GM19463 (cell line): ENCODE measurements around the gene RASA4B.
"Not testable (repeated sequence)": the region's sequence is repeated elsewhere in the genome, so short reads cannot be mapped to it uniquely, and the experiment has no call there.

Experiments used
- ATAC-seq: cut with Tn5 transposase; IDR thresholded peaks from one replicate; pipeline ENCODE4 v1.9.1; 2021; ENCODE audit warnings: mild to moderate bottlenecking, moderate library complexity; ENCODE audit not compliant: unreplicated experiment

Gene RASA4B

DNA sequence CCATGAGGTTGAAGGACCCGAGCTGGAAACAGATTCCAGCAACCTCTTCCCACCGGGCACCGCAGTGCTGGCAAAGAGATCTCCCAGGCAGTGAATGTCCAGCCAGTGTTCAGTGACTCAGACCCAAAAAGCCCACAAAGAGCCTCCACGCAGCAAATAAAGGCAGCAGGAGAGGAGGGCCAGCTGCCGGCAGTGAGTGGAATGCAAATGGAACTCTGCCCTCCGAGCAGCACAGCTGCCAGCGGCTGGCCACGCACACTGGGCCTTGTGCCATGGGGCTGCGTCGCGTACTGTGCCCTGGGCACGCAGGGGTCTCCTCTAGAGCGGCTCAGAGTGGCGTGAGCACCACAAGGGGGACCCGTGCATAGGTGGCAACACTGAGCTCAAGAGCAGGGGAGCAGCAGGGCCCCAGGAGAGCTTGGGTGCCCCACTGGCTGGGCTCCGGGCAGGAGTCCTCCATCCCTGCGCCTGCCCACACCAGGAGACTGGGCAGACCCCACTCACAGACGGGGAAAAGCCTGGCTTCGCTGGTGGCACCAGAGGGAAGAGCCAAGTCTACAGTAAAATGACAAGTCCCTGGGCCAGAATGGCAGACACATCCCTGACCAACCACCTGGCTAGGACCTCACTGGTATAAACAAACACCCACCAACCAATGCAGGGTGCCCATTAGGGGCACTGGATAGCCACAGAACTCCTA is 42.7 kb downstream of the RASA4B start:
- ATAC-seq: not testable (repeated sequence)

DNA sequence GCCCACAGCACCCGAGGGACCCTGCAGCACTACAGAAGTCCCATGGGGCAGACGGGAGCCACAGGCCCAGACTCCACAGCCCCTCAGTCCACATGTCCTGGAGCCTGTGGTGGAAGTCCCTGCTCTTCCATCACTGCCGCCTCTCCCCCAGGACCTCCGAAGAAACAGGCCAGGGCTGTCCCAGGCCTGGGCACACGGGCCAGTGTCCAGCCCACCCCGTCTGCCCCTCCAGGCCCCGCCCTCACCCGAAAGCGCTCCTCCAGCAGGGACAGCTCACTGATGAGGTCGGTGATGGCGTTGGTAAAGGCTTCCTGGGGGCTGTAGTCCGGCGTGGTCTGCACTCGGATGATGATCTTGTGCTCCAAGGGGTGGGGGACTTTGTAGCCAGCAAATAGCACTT is 43.5 kb downstream of the RASA4B start:
- not testable (repeated sequence) for ATAC-seq

DNA sequence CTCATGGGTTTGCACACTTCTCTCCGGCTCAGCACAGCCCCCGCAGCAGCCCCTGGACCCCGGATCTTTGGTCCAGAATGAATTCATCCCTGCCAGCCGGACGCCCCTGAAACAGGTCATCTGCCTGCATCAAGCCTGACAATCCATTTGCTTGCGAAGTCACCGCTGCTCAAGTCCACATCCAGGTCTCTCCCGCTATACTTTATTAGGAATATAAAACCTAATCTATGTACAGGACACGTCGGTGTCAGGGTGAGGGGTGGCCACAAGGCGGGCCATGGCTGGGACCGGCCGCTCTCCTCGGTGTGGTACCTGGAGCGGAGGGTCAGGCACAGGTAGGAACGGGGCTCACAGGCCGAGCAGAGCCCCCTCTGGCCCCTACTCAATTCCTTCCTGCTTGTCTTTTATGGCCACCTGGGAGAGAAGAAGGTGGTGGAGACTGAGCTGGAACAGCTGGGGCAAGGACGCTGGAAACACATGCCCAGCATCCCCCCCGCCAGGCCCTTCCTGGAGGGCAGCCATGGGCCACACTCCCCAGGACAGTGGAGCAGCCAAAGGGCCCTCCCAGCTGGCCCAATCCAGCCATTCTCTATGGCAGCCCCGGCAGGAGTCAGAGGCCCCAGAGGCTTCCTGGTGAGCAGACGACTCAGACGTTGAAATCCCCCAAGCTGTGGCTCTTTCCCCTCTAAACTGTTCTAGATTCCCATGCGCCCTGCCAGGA is 44.1 kb downstream of the RASA4B start:
- no peak for ATAC-seq

DNA sequence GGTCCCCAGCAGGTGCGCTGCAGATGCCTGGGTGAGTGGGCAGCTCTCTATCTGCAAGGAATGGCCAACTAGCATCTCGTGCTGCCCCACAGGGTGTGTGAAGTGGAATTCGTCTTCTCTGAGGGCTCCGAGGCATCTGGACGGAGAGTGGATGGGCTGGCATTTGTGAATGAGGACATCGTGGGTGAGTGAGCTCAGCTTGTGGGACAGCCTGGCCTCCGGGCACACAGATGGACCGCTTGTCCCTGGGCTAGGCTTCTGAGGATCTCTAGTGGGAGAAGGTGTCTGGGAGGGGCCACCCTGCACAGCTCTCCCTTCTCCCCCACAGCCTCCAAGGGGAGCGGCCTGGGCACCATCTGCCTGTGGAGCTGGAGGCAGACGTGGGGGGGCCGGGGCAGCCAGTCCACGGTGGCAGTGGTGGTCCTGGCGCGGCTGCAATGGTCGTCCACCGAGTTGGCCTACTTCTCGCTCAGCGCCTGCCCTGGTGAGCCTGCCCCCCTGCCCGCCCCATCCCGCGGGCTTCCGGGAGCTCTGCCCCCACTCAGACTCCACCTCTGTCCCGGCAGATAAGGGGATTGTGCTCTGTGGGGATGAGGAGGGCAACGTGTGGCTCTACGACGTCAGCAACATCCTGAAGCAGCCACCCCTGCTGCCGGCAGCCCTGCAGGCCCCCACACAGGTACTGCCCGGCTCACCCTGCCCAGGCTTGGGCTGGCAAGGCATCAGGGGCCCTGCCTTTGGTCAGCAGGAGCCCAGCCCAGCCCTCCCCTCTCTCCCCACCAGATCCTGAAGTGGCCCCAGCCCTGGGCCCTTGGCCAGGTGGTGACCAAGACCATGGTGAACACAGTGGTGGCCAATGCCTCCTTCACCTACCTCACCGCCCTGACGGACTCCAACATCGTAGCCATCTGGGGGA is 45.2 kb downstream of the RASA4B start:
- ATAC-seq: no peak

DNA sequence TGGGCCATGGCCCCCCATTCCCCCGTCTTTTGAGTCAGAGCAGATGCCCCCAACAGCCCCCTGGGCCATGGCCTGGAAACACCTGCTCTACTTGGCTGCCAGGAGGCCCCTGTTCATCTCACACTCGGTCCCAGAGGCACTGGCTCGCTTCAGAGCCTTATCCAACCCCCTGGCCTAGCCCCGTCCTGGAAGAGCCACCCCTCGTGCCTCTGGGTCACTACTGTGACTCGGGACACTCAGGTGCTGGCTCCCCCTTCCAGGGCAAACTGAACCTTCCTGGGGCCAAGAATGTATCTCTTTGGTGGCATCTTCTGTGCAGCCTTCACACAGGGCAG is 45.8 kb downstream of the RASA4B start:
- no peak for ATAC-seq

DNA sequence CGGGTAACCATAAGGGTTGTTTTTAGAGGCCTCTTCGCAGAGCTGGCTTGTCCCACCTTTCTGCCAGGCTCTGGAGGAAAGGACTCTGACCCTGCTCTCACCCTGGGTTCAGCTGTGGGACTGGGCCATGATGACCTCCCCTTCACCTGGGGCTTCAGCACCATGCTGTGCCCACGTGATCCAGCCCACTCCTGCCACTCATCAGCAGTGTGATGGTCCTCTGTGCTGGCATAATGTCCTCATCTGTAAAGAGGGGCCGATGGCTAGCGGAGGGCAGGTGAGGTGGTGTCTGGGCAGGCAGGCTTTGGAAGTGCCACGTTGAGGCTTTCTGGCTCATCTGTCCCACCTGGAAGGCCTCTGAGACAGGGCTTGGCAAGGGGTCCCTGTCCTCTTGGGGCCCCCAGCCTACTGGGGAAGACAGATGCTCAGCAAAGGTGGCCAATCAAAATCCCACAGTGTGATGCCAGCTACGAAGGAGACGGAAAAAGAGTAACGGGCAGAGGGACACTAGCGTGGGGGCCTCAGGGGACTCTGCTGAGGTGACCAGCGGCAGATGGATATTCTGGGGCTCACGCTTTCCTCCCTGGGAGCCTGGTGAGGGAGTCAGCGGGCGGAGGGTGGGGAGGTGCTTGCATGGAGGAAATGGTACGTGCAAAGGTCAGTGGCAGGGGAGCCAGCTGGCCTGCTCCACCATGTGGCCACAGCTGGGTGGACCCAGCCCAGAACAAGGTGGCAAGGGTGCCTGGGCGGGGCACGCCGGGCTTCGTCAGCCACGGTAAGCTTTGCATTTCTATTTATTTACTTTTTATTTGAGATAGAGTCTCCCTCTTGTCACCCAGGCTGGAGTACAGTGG is 47.4 kb downstream of the RASA4B start:
- ATAC-seq: no peak

DNA sequence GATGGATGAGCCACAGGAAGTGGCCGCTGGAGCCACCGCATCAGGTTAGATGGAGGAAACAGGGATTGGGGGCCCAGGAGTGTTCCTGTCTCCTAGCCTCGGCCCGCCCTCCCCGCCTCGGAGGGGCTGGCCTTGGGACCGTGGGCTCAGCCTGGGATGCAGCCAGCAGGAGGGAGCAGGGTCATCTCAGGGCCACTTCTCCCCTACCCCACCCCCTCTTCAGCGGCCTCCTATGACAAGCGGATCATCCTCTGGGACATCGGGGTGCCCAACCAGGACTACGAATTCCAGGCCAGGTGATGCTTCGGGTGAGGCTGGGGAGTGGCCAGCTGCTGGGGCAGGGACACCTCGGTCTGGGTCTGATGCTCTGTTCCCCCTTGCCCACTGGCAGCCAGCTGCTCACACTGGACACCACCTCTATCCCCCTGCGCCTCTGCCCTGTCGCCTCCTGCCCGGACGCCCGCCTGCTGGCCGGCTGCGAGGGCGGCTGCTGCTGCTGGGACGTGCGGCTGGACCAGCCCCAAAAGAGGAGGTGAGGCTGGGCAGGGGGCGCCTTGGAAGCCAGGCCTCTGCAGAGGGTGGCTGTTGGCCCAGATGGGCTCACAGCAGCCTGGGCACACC is 48.1 kb downstream of the RASA4B start:
- no peak for ATAC-seq

DNA sequence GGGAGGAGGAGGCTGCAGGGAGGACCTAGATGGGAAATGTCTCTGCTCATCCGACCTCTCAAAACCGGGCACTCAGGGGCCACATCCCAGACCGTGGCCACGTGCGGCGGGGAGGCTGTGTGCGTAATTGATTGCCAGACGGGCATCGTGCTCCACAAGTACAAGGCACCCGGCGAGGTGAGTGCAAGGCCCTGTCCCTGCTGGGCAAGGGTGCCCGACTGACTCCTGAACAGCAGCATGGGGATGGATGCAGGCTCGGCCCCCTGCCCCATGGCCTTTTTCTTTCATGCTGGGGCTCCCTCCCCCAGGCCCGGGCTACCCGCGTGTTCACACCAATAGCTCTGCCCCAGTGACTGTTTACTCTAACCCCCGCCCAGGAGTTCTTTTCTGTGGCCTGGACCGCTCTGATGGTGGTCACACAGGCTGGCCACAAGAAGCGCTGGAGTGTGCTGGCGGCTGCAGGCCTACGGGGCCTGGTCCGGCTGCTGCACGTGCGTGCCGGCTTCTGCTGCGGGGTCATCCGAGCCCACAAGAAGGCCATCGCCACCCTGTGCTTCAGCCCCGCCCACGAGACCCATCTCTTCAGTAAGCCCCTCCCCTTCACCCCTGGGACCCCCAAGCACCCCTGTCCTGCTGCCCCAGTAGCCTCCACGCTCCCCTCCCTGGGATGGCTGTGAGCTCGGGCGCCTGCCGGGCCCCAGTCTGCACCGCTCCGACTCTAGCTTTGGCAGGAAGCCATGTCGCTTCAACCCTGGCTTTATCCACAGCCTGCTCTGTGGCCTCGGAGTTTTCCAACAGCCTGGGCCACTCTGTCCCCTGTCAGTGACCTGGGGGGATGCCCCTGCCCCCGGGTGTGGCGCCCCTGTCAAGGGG is 48.9 kb downstream of the RASA4B start:
- no peak for ATAC-seq

DNA sequence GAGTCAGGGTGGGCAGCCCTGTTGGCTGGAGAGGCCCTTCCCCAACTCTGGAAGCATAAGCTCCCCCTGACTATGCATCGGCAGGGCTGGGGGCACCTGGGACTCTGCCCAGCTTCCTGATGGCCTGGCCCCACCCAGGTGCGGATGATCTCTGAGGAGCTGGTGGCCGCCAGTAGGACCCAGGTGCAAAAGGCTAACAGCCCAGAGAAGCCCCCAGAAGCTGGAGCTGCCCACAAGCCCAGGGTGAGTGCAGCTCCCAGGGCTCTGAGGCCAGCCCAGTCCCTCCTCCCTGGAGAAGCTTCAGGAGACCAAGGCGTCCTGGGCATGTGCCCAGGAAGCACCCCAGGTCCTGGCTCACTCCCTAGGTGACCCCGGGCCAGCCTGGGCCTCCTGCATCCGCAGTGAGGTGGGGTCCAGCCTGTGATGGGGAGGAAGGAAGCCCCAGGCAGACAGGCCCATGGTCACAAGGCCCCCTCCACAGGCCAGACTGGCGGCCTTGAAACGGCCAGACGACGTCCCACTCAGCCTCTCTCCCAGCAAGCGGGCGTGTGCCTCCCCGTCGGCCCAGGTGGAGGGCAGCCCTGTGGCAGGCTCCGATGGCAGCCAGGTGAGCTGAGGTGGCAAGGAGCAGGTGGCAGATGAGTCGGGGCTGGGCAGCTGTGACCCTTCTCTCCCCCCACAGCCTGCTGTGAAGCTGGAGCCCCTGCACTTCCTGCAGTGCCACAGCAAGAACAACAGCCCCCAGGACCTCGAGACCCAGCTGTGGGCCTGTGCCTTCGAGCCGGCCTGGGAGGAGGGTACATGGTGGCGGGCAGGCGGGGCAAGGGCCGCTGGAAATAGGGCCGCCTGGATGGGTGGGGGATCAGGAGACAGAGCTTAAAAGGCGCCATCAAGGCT is 49.7 kb downstream of the RASA4B start:
- ATAC-seq: no peak

DNA sequence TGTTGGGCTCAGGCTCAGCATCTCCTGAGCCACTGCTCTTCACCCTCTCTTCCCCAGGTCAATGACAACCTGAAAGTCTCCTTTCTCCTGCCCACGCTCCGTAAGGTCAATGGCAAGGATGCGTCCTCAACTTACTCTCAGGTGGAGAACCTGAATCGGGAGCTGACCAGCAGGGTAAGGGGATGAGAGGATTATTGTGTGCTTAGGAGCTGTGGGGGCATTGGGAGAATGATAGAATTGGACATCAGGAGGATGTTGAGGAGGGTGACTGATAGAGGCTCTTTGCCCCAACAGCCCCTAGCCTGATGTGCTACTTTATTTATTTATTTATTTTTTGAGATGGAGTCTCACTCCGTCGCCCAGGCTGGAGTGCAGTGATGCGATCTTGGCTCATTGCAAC is 51.5 kb downstream of the RASA4B start:
- no peak for ATAC-seq

DNA sequence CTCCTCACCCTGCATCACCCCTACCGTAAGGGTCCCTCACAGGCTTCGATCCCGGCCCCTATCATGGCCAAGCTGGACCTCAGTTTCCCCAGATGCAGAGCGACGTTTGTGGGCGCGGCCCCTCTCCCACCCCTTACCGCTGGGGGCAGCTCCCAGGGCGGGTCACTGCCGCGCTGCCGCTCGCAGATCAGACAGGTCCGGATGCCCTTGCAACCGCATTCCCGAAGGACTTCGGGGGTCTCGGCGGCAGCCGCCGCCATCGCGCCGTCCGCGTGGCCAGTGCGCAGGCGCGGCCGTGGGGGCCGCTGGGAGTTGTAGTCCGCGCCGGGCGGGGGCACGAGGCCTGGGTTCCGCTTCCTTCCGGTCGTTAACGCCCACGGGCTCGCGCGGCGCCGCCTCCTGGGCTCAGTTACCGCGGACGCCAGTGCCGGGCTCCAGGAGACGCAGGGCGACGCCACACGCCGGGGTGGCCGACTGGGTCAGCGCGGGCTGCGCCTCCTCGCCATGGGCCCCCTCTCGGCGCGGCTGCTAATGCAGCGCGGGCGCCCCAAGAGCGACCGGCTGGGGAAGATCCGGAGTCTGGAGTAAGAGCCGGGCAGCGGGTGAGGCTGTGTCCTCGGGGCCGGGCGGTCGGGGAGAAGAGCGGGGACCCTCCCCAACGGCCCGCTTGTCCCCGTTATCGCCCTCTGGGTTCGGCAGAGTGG is 52.8 kb downstream of the RASA4B start, which contains the start of the genes ALKBH4 and LRWD1:
ALKBH4 (minus strand) TSS at position 287 of the 704 bp plus-strand sequence; CDS start at position 260, 27 bp downstream.
LRWD1 (plus strand) TSS at position 408 of the 704 bp plus-strand sequence; CDS start at position 505, 97 bp downstream.
- peak; percentile 94 for ATAC-seq

DNA sequence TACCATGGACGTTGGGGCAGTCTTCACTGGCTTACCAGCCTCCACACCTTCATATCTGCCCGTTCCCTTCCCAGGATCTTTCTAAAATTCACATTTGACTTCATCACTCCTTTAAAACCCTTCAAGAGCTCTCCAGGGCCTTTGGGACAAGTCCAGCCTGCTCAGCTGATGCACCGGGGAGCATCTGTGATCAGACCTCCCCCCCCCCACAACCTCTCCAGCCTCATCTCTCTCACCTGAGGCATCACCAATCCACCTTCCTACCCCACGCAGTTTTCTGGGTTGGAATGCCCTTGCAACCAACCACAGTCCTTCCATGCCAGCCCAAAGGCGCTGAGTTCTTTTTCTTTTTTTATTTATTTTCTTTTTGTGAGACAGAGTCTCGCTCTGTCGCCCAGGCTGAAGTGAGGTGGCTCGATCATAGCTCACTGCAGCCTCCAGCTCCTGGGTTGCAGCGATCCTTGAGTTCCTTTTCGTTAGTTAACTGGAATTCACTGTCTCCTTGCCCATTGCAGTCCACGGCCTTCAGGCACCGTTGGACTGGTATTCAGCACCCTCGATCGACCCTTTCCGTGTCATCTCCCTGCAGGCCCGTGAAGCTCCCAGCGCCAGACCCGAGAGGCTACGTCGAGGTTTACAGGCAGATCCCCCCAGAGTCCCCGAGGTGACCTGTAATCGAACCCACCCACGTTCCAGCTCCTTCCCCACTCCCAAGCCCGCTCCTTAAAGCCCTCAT is 53.6 kb downstream of the RASA4B start:
- no peak for ATAC-seq

DNA sequence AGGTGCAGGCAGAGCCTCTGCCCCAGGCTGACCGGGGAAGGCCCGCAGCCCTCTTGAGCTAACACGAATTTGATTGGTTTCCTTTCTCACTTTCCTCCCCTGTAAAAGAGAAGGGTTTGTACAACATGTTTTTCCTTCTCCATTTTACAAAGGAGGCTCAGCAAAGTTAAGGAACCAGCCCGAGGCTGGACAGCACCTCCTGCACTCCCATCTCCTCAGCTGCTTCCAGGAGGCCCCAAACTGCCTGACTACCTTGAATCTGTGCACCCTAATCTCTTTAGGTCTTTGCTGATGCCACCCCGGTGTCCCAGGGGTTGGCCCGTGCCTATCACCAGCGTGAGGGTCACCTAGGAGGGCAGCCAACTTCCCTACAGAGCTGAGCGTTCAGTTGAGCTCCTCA is 57.1 kb downstream of the RASA4B start:
- ATAC-seq: no peak

DNA sequence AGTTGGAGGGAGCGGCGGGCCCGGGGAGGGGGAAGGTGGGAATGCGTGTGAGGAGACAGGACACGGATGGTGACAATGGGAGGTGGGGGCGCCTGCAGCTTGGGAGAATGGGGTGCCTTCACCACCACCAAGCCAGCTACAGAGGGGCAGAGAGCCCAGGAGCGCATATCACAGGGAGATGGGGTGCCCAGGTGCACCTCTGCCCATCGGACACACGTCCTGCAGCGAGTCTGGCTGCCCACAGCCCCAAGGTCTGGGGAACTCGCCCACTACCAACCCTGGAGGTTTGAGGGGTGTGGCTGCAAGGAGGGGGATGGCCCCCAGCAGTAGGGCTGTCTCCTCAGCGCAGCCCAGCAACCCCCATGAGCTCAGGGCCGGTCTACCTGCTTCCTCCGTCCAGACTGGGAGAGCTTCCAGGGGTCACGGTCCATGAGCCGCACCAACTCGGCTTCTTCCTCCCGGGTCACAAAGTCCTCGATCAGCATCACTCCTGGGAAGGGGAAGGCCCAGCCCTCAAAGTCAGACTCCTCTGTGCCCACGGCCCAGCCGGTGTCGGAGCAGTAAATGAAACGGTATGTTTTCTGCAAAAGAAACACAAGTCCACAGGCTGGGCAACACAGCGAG is 58.2 kb downstream of the RASA4B start:
- ATAC-seq: no peak

DNA sequence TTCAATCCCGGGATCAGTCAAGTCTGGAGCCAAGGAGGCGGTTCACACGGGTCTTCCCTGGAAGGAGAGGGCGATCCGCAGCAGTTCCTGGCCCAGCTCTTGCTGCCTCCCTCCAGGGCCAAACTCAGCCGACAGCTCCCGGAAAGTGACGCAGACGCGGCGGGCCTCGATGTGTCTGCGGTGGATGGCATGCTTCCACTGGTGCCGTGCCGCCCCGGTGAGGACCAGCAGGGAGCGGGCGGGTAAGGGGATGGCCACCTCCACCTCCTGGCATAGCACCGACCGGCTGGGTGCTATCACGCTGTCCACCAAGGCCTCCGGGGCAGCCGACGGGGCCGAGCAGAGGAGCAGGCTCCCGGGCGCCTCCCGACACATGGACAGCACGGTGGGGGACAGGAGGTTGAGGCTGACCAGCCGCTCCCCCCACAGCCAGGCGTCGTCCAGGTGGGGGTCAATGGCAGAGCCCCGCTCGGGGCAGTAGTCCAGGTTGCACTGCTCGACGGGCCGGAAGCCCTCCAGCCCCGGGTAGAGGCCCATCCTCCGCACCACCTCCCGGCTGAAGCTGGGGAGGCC is 60.1 kb downstream of the RASA4B start:
- ATAC-seq: no peak

DNA sequence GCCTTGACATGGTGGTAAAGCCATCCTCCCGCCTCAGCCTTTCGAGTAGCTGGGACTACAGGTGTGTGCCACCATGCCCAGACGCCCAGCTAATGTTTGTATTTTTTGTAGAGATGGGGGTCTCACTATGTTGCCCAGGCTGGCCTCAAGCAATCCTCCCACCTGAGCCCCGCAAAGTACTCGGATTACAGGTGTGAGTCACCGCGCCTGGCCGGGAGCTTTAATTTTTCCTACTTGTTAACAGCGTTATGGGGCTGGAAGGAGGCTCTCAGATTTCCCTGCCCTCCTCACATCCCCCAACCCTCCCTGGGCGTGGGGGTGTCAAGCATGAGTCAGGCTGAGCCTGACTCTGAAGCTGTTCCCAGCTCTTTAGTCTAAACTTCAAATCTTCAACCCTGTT is 61.2 kb downstream of the RASA4B start:
- ATAC-seq: no peak
